ENCODE data around the gene ZNF202. TPM values are rescaled to one million over a fixed set of nuclear protein-coding genes. Genes with fewer than 3 reads are reported as not detected.

Gene ZNF202
- total RNA-seq, 1 experiment from 2014 or later: 7.4 TPM

- CTCF ChIA-PET: interaction anchor here (0.6 kb wide), 1 partner anchor 860 kb away, joined by 3 read pairs; no protein-coding TSS in a partner anchor
- H3K79me2 ChIP-seq (ENCODE audit: low read depth): peaks cover 4% of the 10 kb centered on the region
- BruUV-seq (replicated peaks): no TSS peak
- POLR2A ChIA-PET (ENCODE audit: unreplicated experiment): no interaction called here
- TF ChIP-seq EZH2 (IDR thresholded peaks at IDR 0.05; ENCODE audit: low read depth) (no peak), CTCF (conservative IDR thresholded peaks at IDR 0.05) (no peak)
- peaks cover 4% of the 10 kb centered on the region; the same call in 1 of the 2 replicates for H4K20me1 ChIP-seq (ENCODE audit: insufficient read depth)
- no peak overlapping the region for H3K27ac ChIP-seq
- intact Hi-C loops (cut with micrococcal nuclease; ENCODE audit: unreplicated experiment): no loop called here
- no peaks in the 10 kb centered on the region for H3K4me1 ChIP-seq (replicated peaks; ENCODE audit: insufficient read depth)
- H2AFZ ChIP-seq: no peak overlapping the region
- no peaks in the 10 kb centered on the region for H3F3A ChIP-seq (ENCODE audit: insufficient read depth, low read depth)
- H3K4me2 ChIP-seq: no peak overlapping the region
- H3K4me3 ChIP-seq: no peak overlapping the region
- H3K9me2 ChIP-seq (ENCODE audit: insufficient read depth): no peaks in the 10 kb centered on the region
- H3K9me3 ChIP-seq (ENCODE audit: insufficient read depth, low read depth): peaks cover 13% of the 10 kb centered on the region
- peaks cover 58% of the 10 kb centered on the region for H3K36me3 ChIP-seq (ENCODE audit: low read depth)
- no peak for DNase-seq
- no peaks in the 10 kb centered on the region for H3K27me3 ChIP-seq (ENCODE audit: insufficient read depth, low read depth)
Observed at GRCh38 chr11:123729602-123730001, 11.9 kb downstream of the ZNF202 start.

GRCh38 chr11:123725995-123726655 is 15.3 kb downstream of the ZNF202 start:
- Histone ChIP-seq H3K9me3 (ENCODE audit: insufficient read depth, low read depth) (peaks cover 13% of the 10 kb centered on the region), H3K4me3 (no peak overlapping the region), H3K36me3 (ENCODE audit: low read depth) (peaks cover 52% of the 10 kb centered on the region), H4K20me1 (ENCODE audit: insufficient read depth) (no peaks in the 10 kb centered on the region; the same call in 1 of the 2 replicates), H2AFZ (no peak overlapping the region), H3F3A (ENCODE audit: insufficient read depth, low read depth) (no peaks in the 10 kb centered on the region), H3K4me1 (replicated peaks; ENCODE audit: insufficient read depth) (no peaks in the 10 kb centered on the region), H3K27me3 (ENCODE audit: insufficient read depth, low read depth) (no peaks in the 10 kb centered on the region), H3K9me2 (ENCODE audit: insufficient read depth) (no peaks in the 10 kb centered on the region), H3K4me2 (no peak overlapping the region), H3K27ac (no peak overlapping the region), H3K79me2 (ENCODE audit: low read depth) (no peaks in the 10 kb centered on the region)
- no peak for TF ChIP-seq CTCF (conservative IDR thresholded peaks at IDR 0.05)
- no peak for TF ChIP-seq EZH2 (IDR thresholded peaks at IDR 0.05; ENCODE audit: low read depth)
- CTCF ChIA-PET: no interaction called here
- intact Hi-C loops (cut with micrococcal nuclease; ENCODE audit: unreplicated experiment): no loop called here
- POLR2A ChIA-PET (ENCODE audit: unreplicated experiment): no interaction called here
- DNase-seq: no peak
- BruUV-seq (replicated peaks): no TSS peak

GRCh38 chr11:123719452-123719851 is 22.0 kb downstream of the ZNF202 start:
- CTCF ChIA-PET: interaction anchor here (0.6 kb wide), 1 partner anchor 1214 kb away, joined by 3 read pairs; no protein-coding TSS in a partner anchor
- BruUV-seq (replicated peaks): no TSS peak
- no peak overlapping the region for H3K27ac ChIP-seq

More at GRCh38 chr11:123719452-123719851, 22.0 kb downstream of the ZNF202 start:
- Histone ChIP-seq H3F3A (ENCODE audit: insufficient read depth, low read depth) (no peaks in the 10 kb centered on the region), H3K79me2 (ENCODE audit: low read depth) (no peaks in the 10 kb centered on the region), H2AFZ (no peak overlapping the region), H3K9me3 (ENCODE audit: insufficient read depth, low read depth) (no peaks in the 10 kb centered on the region), H4K20me1 (ENCODE audit: insufficient read depth) (no peaks in the 10 kb centered on the region), H3K4me1 (replicated peaks; ENCODE audit: insufficient read depth) (no peaks in the 10 kb centered on the region), H3K27me3 (ENCODE audit: insufficient read depth, low read depth) (peaks cover 29% of the 10 kb centered on the region), H3K4me2 (no peak overlapping the region), H3K9me2 (ENCODE audit: insufficient read depth) (no peaks in the 10 kb centered on the region), H3K36me3 (ENCODE audit: low read depth) (no peaks in the 10 kb centered on the region), H3K4me3 (no peak overlapping the region)
- DNase-seq: no peak
- TF ChIP-seq CTCF (conservative IDR thresholded peaks at IDR 0.05): no peak
- no peak for TF ChIP-seq EZH2 (IDR thresholded peaks at IDR 0.05; ENCODE audit: low read depth)
- intact Hi-C loops (cut with micrococcal nuclease; ENCODE audit: unreplicated experiment): no loop called here
- POLR2A ChIA-PET (ENCODE audit: unreplicated experiment): interaction anchor here (0.5 kb wide), 1 partner anchor 222 kb away, joined by 3 read pairs; no protein-coding TSS in a partner anchor
